ENCODE results near the gene HS3ST6. TPM values are rescaled to one million over a fixed set of nuclear protein-coding genes. Genes with fewer than 3 reads are reported as not detected.
"Not testable (repeated sequence)": the region's sequence is repeated elsewhere in the genome, so short reads cannot be mapped to it uniquely, and the experiment has no call there.

HS3ST6 gene
- total RNA-seq, 1 donor from 2014 or later: 4.4 TPM

- intact Hi-C loops (cut with DNase I): no loop called here
These were observed 41.2 kb upstream of the HS3ST6 start, which contains the start of gene NDUFB10 for GRCh38 chr16:1959269-1960039. TSS of gene NDUFB10 (plus strand) at chr16:1959538. CDS start at chr16:1959625, 87 bp downstream.

GRCh38 chr16:1958715-1959268 lies 40.6 kb upstream of the HS3ST6 start:
- DNase-seq (ENCODE audit: extremely low spot score in 2 of 2): no peak
- Histone ChIP-seq H3K4me3 (peak overlapping the region; percentile 73 to 81), H3K27ac (peak overlapping the region; percentile 79), H3K36me3 (peaks cover 0 to 31% of the 10 kb centered on the region in 2 donors), H3K4me1 (peaks cover 31% of the 10 kb centered on the region), H3K27me3 (no peaks in the 10 kb centered on the region), H3K9me3 (no peaks in the 10 kb centered on the region)
- TF ChIP-seq POLR2A (IDR thresholded peaks at IDR 0.05): no peak
- no peak for TF ChIP-seq CTCF (IDR thresholded peaks at IDR 0.05)
- no peak for TF ChIP-seq POLR2AphosphoS5 (IDR thresholded peaks at IDR 0.05; ENCODE audit: insufficient read depth in 1 of 2, low read depth in 1 of 2)
- intact Hi-C loops (cut with DNase I): no loop called here

More at GRCh38 chr16:1959269-1960039, 41.2 kb upstream of the HS3ST6 start, which contains the start of gene NDUFB10:
- peak within 1 kb of the TSS; percentile 79 for H3K27ac ChIP-seq
- H3K36me3 ChIP-seq: peaks cover 0 to 31% of the 10 kb centered on the region in 2 donors
- H3K4me1 ChIP-seq: peaks cover 34% of the 10 kb centered on the region
- no peaks in the 10 kb centered on the region for H3K9me3 ChIP-seq
- H3K27me3 ChIP-seq: no peaks in the 10 kb centered on the region
- TF ChIP-seq POLR2AphosphoS5 (IDR thresholded peaks at IDR 0.05; ENCODE audit: insufficient read depth in 1 of 2, low read depth in 1 of 2) (peak in 1 of 2 donors; percentile 85), POLR2A (IDR thresholded peaks at IDR 0.05) (peak in 1 of 2 donors; percentile 67), CTCF (IDR thresholded peaks at IDR 0.05) (peak in 2 of 3 experiments; percentile 63 to 65)
- H3K4me3 ChIP-seq: peak within 1 kb of the TSS; percentile 73 to 81
- no peak for DNase-seq (ENCODE audit: extremely low spot score in 2 of 2)

GRCh38 chr16:1958143-1958491 lies 39.9 kb upstream of the HS3ST6 start:
- Histone ChIP-seq H3K4me1 (peaks cover 24% of the 10 kb centered on the region), H3K36me3 (peaks cover 0 to 25% of the 10 kb centered on the region in 2 donors)
- H3K27me3 ChIP-seq; DNase-seq (ENCODE audit: extremely low spot score in 2 of 2); intact Hi-C loops (cut with DNase I); H3K27ac ChIP-seq; H3K9me3 ChIP-seq; H3K4me3 ChIP-seq: not testable (repeated sequence)

DNA sequence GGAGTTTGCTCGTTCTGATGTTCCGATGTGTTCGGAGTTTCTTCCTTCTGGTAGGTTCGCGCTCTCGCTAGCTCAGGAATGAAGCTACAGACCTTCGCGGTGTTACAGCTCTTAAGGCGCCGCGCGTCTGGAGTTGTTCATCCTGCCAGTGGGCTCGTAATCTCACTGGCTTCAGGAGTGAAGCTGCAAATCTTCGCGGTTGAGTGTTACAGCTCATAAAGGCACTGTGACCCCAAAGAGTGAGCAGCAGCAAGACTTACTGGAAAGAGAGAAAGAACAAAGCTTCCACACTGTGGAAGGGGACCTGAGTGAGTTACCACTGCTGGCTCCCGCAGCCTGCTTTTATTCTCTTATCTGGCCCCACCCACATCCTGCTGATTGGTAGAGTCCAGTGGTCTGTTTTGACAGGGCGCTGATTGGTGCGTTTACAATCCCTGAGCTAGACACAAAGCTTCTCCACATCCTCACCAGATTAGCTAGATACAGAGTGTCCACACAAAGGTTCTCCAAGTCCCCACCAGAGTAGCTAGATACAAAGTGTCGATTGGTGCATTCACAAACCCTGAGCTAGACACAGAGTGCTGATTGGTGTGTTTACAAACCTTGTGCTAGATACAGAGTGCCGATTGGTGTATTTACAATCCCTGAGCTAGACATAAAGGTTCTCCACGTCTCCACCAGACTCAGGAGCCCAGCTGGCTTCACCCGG lies 39.4 kb upstream of the HS3ST6 start:
- H3K9me3 ChIP-seq; H3K27ac ChIP-seq; H3K27me3 ChIP-seq; DNase-seq (ENCODE audit: extremely low spot score in 2 of 2); intact Hi-C loops (cut with DNase I); H3K4me3 ChIP-seq: not testable (repeated sequence)
- H3K4me1 ChIP-seq: peaks cover 21% of the 10 kb centered on the region
- H3K36me3 ChIP-seq: peaks cover 0 to 20% of the 10 kb centered on the region in 2 donors

- no peak for TF ChIP-seq POLR2A (IDR thresholded peaks at IDR 0.05)
- TF ChIP-seq CTCF (IDR thresholded peaks at IDR 0.05): no peak
- no peak for TF ChIP-seq POLR2AphosphoS5 (IDR thresholded peaks at IDR 0.05; ENCODE audit: insufficient read depth in 1 of 2, low read depth in 1 of 2)
- DNase-seq (ENCODE audit: extremely low spot score in 2 of 2): no peak
- H3K36me3 ChIP-seq: no peaks in the 10 kb centered on the region
- H3K4me3 ChIP-seq: no peak overlapping the region
- H3K27ac ChIP-seq: no peak overlapping the region
- H3K9me3 ChIP-seq: no peaks in the 10 kb centered on the region
- intact Hi-C loops (cut with DNase I): no loop called here
- H3K4me1 ChIP-seq: no peaks in the 10 kb centered on the region
- no peaks in the 10 kb centered on the region for H3K27me3 ChIP-seq
These were observed 35.5 kb upstream of the HS3ST6 start for GRCh38 chr16:1953734-1954133.

Data from vagina (tissue), 2 donors.